Transverse colon (tissue), 4 donors: ENCODE data around the gene CCDC86.

Experiments
- EP300 ChIP-seq: sonication (generic); formaldehyde crosslinking; IDR thresholded peaks from one replicate; pipeline ENCODE4 v1.6.1; 2017; ENCODE audit warnings: antibody characterized with exemption, low read depth
- POLR2A ChIP-seq: fragments of 450-650 bp; IDR thresholded peaks from one replicate; pipeline ENCODE4 v1.6.1; 2016; ENCODE audit warnings: antibody characterized with exemption, mild to moderate bottlenecking, moderate library complexity
- POLR2AphosphoS5 ChIP-seq, 3 donors: sonication (generic); formaldehyde crosslinking; IDR thresholded peaks; one replicate each; pipeline ENCODE4 v1.6.1; 2016; ENCODE audit warnings: antibody characterized with exemption in 3 of 3
- TF ChIP-seq, protein P1 (sequence below), 5 experiments: fragments of 200-600 bp in 3 of 5; fragments of 450-650 bp in 2 of 5; sonication (generic) in 3 of 5; IDR thresholded peaks; 1 replicate in 2 of 5; 2 replicates in 3 of 5; pipeline ENCODE4 v1.5.1; 2016 to 2017; ENCODE audit warnings: antibody characterized with exemption in 5 of 5, inconsistent platforms in 3 of 5, mild to moderate bottlenecking in 2 of 5, moderate library complexity in 1 of 5

DNA sequence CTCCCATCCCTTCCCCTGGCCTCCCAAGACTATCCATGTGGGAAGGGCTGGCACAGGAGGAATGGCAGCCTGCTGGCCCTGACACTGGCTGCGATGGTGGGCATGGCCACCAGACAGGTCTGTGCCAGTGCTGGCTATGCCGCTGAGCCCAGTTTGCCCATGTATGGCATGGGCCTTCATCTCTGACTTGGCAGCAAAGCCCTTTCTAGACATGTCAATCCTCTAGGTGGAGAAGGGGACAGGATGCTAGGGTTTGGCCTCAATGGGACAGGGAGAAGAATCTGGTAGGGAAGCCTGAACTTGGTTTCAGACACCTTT lies 34.2 kb downstream of the CCDC86 start:
- no peak for TF ChIP-seq EP300
- no peak for TF ChIP-seq POLR2A
- TF ChIP-seq, protein P1, sequence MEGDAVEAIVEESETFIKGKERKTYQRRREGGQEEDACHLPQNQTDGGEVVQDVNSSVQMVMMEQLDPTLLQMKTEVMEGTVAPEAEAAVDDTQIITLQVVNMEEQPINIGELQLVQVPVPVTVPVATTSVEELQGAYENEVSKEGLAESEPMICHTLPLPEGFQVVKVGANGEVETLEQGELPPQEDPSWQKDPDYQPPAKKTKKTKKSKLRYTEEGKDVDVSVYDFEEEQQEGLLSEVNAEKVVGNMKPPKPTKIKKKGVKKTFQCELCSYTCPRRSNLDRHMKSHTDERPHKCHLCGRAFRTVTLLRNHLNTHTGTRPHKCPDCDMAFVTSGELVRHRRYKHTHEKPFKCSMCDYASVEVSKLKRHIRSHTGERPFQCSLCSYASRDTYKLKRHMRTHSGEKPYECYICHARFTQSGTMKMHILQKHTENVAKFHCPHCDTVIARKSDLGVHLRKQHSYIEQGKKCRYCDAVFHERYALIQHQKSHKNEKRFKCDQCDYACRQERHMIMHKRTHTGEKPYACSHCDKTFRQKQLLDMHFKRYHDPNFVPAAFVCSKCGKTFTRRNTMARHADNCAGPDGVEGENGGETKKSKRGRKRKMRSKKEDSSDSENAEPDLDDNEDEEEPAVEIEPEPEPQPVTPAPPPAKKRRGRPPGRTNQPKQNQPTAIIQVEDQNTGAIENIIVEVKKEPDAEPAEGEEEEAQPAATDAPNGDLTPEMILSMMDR (IDR thresholded peaks at IDR 0.05): no peak
- TF ChIP-seq POLR2AphosphoS5 (IDR thresholded peaks at IDR 0.05): no peak
